CD4-positive, alpha-beta T cell treated with Interferon alpha-2 for 1 hour (primary cell): Measurements from ENCODE around the gene BLVRA.

ENCODE experiments used
- DNase-seq, 2 donors: peaks; one replicate each; pipeline ENCODE4 v3.0.0-alpha.2; 2020 to 2022

BLVRA gene

GRCh38 chr7:43750016-43750887 lies 8.2 kb upstream of the BLVRA start:
- DNase-seq = no peak

GRCh38 chr7:43752411-43752810 lies 6.1 kb upstream of the BLVRA start:
- DNase-seq = no peak

GRCh38 chr7:43753271-43753810 lies 5.1 kb upstream of the BLVRA start:
- no peak for DNase-seq

GRCh38 chr7:43753843-43754242 lies 4.6 kb upstream of the BLVRA start:
- DNase-seq = no peak

GRCh38 chr7:43754596-43754995 lies 3.9 kb upstream of the BLVRA start:
- no peak for DNase-seq

GRCh38 chr7:43756368-43757072 lies 2.0 kb upstream of the BLVRA start:
- no peak for DNase-seq

GRCh38 chr7:43757073-43757720 lies 1.3 kb upstream of the BLVRA start:
- DNase-seq = no peak

GRCh38 chr7:43758822-43759683 lies 573 bp downstream of the BLVRA start:
- peak; percentile 29 to 66 for DNase-seq

GRCh38 chr7:43760861-43761260 lies 2.4 kb downstream of the BLVRA start:
- DNase-seq = no peak

- DNase-seq = no peak
These were observed 2.9 kb downstream of the BLVRA start for GRCh38 chr7:43761382-43761781.

GRCh38 chr7:43761938-43762692 lies 3.6 kb downstream of the BLVRA start:
- DNase-seq = no peak

- no peak for DNase-seq
These were observed 4.7 kb downstream of the BLVRA start for GRCh38 chr7:43763183-43763582.

GRCh38 chr7:43764039-43764761 lies 5.7 kb downstream of the BLVRA start:
- DNase-seq = peak in 1 of 2 donors; percentile 16

GRCh38 chr7:43764807-43765491 lies 6.5 kb downstream of the BLVRA start:
- no peak for DNase-seq

- no peak for DNase-seq
These were observed 8.1 kb downstream of the BLVRA start for GRCh38 chr7:43766564-43766963.

- no peak for DNase-seq
These were observed 8.8 kb downstream of the BLVRA start for GRCh38 chr7:43767311-43767710.

GRCh38 chr7:43768201-43768886 lies 9.9 kb downstream of the BLVRA start:
- DNase-seq = no peak

- no peak for DNase-seq
These were observed 10.4 kb downstream of the BLVRA start for GRCh38 chr7:43768887-43769272.

- no peak for DNase-seq
These were observed 10.8 kb downstream of the BLVRA start for GRCh38 chr7:43769281-43769680.
